H1 (cell line): Measurements from ENCODE around the gene QSOX1. TPM values are rescaled to one million over a fixed set of nuclear protein-coding genes. Genes with fewer than 3 reads are reported as not detected.

ENCODE experiments used
- CTCF ChIA-PET: fragments of 300-600 bp; sonication (Branson Sonifier 250); formaldehyde crosslinking; loops from one replicate; lab custom pipeline; 2021; ENCODE audit not compliant: partially characterized antibody; lab: Charles Lee
- POLR2A ChIA-PET: fragments of 300-600 bp; sonication (Branson Sonifier 250); formaldehyde crosslinking; loops from one replicate; lab custom pipeline; 2021; ENCODE audit warnings: inconsistent platforms; ENCODE audit not compliant: partially characterized antibody; lab: Charles Lee
- DNase-seq, 2 experiments: peaks; one replicate each; pipeline versions ENCODE4 v3.0.0 to v3.0.0-alpha.2; 2010 to 2022; ENCODE audit warnings: low spot score in 2 of 2, low read depth in 1 of 2, mixed read lengths in 1 of 2
- FAIRE-seq: peaks from 2 replicates; lab custom pipeline; 2011; peaks lifted over from hg19 to GRCh38; lab: Jason Lieb, UNC
- H2AFZ ChIP-seq: 2 replicates; pipeline ENCODE4 v1.8.1; 2012; ENCODE audit warnings: low read length, inconsistent platforms
- H2AK5ac ChIP-seq: 2 replicates; pipeline ENCODE4 v1.6.1; 2013; ENCODE audit warnings: low read depth, low read length
- H2BK120ac ChIP-seq: replicated peaks from 2 replicates; pipeline ENCODE3; 2013; ENCODE audit warnings: low read depth, low read length, inconsistent platforms
- H2BK12ac ChIP-seq: 2 replicates; pipeline ENCODE4 v1.6.1; 2013; ENCODE audit warnings: low read depth, low read length
- H2BK15ac ChIP-seq: 2 replicates; pipeline ENCODE4 v1.6.1; 2013; ENCODE audit warnings: low read length
- H2BK20ac ChIP-seq: 2 replicates; pipeline ENCODE4 v1.6.1; 2013; ENCODE audit warnings: low read length
- H2BK5ac ChIP-seq: 2 replicates; pipeline ENCODE4 v1.6.1; 2013; ENCODE audit warnings: low read depth, low read length
- H3K14ac ChIP-seq: 2 replicates; pipeline ENCODE4 v1.6.1; 2013; ENCODE audit warnings: inconsistent platforms; ENCODE audit not compliant: insufficient read length
- H3K18ac ChIP-seq: 2 replicates; pipeline ENCODE4 v1.6.1; 2013; ENCODE audit warnings: low read length; ENCODE audit errors: extremely low read depth
- H3K23ac ChIP-seq: 2 replicates; pipeline ENCODE4 v1.6.1; 2013; ENCODE audit warnings: inconsistent platforms; ENCODE audit not compliant: insufficient read length
- H3K23me2 ChIP-seq: 2 replicates; pipeline ENCODE4 v1.6.1; 2013; ENCODE audit warnings: low read depth, low read length
- H3K27ac ChIP-seq: 2 replicates; pipeline ENCODE4 v1.6.1; 2011; ENCODE audit warnings: low read depth, low read length, inconsistent platforms
- H3K27me3 ChIP-seq, 4 experiments: replicated peaks in 1 of 4; 1 replicate in 1 of 4; 2 replicates in 3 of 4; pipeline versions ENCODE4 v1.6.1 to v1.8.1; 2011 to 2013; ENCODE audit warnings: low read length in 3 of 4, mild to moderate bottlenecking in 3 of 4, inconsistent platforms in 2 of 4, mixed read lengths in 2 of 4, moderate library complexity in 1 of 4; ENCODE audit not compliant: control insufficient read depth in 3 of 4, insufficient read depth in 3 of 4; ENCODE audit errors: extremely low read depth in 1 of 4
- H3K36me3 ChIP-seq, 4 experiments: 2 replicates each; pipeline versions ENCODE4 v1.6.1 to v1.8.1; 2011 to 2013; ENCODE audit warnings: mild to moderate bottlenecking in 4 of 4, low read length in 3 of 4, moderate library complexity in 2 of 4, control low read depth in 1 of 4, inconsistent platforms in 1 of 4; ENCODE audit not compliant: insufficient read depth in 4 of 4, control insufficient read depth in 2 of 4
- H3K4ac ChIP-seq: replicated peaks from 2 replicates; pipeline ENCODE3; 2013; ENCODE audit warnings: low read length, low read depth, mixed read lengths, inconsistent platforms; ENCODE audit not compliant: insufficient read length
- H3K4me1 ChIP-seq, 4 experiments: replicated peaks in 1 of 4; 1 replicate in 1 of 4; 2 replicates in 3 of 4; pipeline versions ENCODE4 v1.6.1 to v1.8.1; 2011 to 2013; ENCODE audit warnings: low read length in 3 of 4, inconsistent platforms in 2 of 4, mixed read lengths in 1 of 4; ENCODE audit not compliant: insufficient read depth in 4 of 4, control insufficient read depth in 3 of 4
- H3K4me2 ChIP-seq, 2 experiments: 2 replicates each; pipeline versions ENCODE4 v1.6.1 to v1.8.1; 2011 to 2013; ENCODE audit warnings: low read depth in 2 of 2, low read length in 2 of 2, control low read depth in 1 of 2, inconsistent platforms in 1 of 2, mild to moderate bottlenecking in 1 of 2; ENCODE audit not compliant: insufficient read depth in 1 of 2
- H3K4me3 ChIP-seq, 4 experiments: fragments of 200-600, 300-600 bp in 1 of 4; sonication (generic), shearing (Covaris generic), sonication (Bioruptor Twin) in 1 of 4; 2 replicates each; pipeline versions ENCODE4 v1.5.1 to v1.8.1; 2011 to 2016; ENCODE audit warnings: low read length in 4 of 4, low read depth in 3 of 4, control low read depth in 2 of 4, inconsistent platforms in 2 of 4, mild to moderate bottlenecking in 2 of 4, mixed read lengths in 1 of 4, moderate library complexity in 1 of 4; ENCODE audit not compliant: insufficient read depth in 2 of 4; ENCODE audit errors: extremely low read depth in 1 of 4
- H3K56ac ChIP-seq: replicated peaks from 2 replicates; pipeline ENCODE3; 2013; ENCODE audit warnings: low read depth, mild to moderate bottlenecking, mixed read lengths, low read length, inconsistent platforms; ENCODE audit not compliant: insufficient read length
- H3K79me1 ChIP-seq: 2 replicates; pipeline ENCODE4 v1.6.1; 2013; ENCODE audit warnings: low read depth, low read length, control low read depth
- H3K79me2 ChIP-seq, 2 experiments: 2 replicates each; pipeline versions ENCODE4 v1.6.1 to v1.8.1; 2012 to 2013; ENCODE audit warnings: low read length in 2 of 2, mild to moderate bottlenecking in 2 of 2, inconsistent platforms in 1 of 2; ENCODE audit not compliant: insufficient read depth in 2 of 2, control insufficient read depth in 1 of 2
- H3K9ac ChIP-seq, 4 experiments: replicated peaks in 1 of 4; 1 replicate in 1 of 4; 2 replicates in 3 of 4; pipeline versions ENCODE4 v1.6.1 to v1.8.1; 2011 to 2013; ENCODE audit warnings: low read depth in 3 of 4, low read length in 3 of 4, control low read depth in 2 of 4, mild to moderate bottlenecking in 2 of 4, moderate library complexity in 2 of 4, inconsistent platforms in 1 of 4; ENCODE audit errors: extremely low read depth in 1 of 4
- H3K9me3 ChIP-seq, 2 experiments: 2 replicates each; pipeline versions ENCODE4 v1.6.1 to v1.8.1; 2012 to 2013; ENCODE audit warnings: mild to moderate bottlenecking in 2 of 2, moderate library complexity in 2 of 2, control low read depth in 1 of 2, inconsistent platforms in 1 of 2, low read depth in 1 of 2, low read length in 1 of 2, mixed read lengths in 1 of 2; ENCODE audit not compliant: insufficient read depth in 2 of 2
- H4K20me1 ChIP-seq, 2 experiments: replicated peaks in 1 of 2; 2 replicates each; pipeline versions ENCODE3 to v1.8.1; 2011 to 2013; ENCODE audit warnings: inconsistent platforms in 2 of 2, low read length in 2 of 2, mild to moderate bottlenecking in 1 of 2; ENCODE audit not compliant: insufficient read depth in 2 of 2, control insufficient read depth in 1 of 2
- H4K5ac ChIP-seq: 2 replicates; pipeline ENCODE4 v1.6.1; 2013; ENCODE audit warnings: low read length, low read depth, mixed read lengths, inconsistent platforms; ENCODE audit not compliant: insufficient read length
- H4K8ac ChIP-seq: 2 replicates; pipeline ENCODE4 v1.8.0; 2013; ENCODE audit warnings: mild to moderate bottlenecking, moderate library complexity, low read length, inconsistent platforms; ENCODE audit not compliant: insufficient read depth; ENCODE audit errors: extremely low read depth
- H4K91ac ChIP-seq: replicated peaks from 2 replicates; pipeline ENCODE3; 2013; ENCODE audit warnings: low read length, mixed read lengths, inconsistent platforms; ENCODE audit not compliant: insufficient read length
- BCL11A ChIP-seq, 2 experiments: IDR thresholded peaks; one replicate each; pipeline ENCODE4 v1.6.1; 2011; ENCODE audit warnings: low read depth in 2 of 2, low read length in 2 of 2, mild to moderate bottlenecking in 2 of 2
- CBX5 ChIP-seq: fragments of 300-800, 300-1000 bp; sonication (generic); IDR thresholded peaks from 2 replicates; pipeline ENCODE4 v1.7.1; 2016; ENCODE audit warnings: antibody characterized with exemption, low read length, low read depth
- CBX8 ChIP-seq: fragments of 300-800, 300-1000 bp; sonication (generic); IDR thresholded peaks from 2 replicates; pipeline ENCODE4 v1.7.1; 2016; ENCODE audit warnings: low read depth, low read length, borderline replicate concordance
- CHD2 ChIP-seq: IDR thresholded peaks from 2 replicates; pipeline ENCODE4 v1.6.1; 2012; ENCODE audit warnings: low read length, improper control_type of control experiment
- CREB1 ChIP-seq: IDR thresholded peaks from 2 replicates; pipeline ENCODE4 v1.6.1; 2012; ENCODE audit warnings: inconsistent platforms
- GABPA ChIP-seq: IDR thresholded peaks from 2 replicates; pipeline ENCODE4 v1.6.1; 2011; ENCODE audit warnings: mild to moderate bottlenecking, low read length, moderate library complexity, borderline replicate concordance; ENCODE audit not compliant: insufficient read depth
- HDAC2 ChIP-seq, 2 experiments: fragments of 300-600 bp in 1 of 2; sonication (generic) in 1 of 2; IDR thresholded peaks; 2 replicates each; pipeline ENCODE4 v1.6.1; 2011 to 2012; ENCODE audit warnings: low read depth in 2 of 2, low read length in 2 of 2, mild to moderate bottlenecking in 2 of 2, moderate library complexity in 2 of 2, borderline replicate concordance in 1 of 2, inconsistent platforms in 1 of 2
- SIN3A ChIP-seq, 2 experiments: IDR thresholded peaks in 1 of 2; conservative IDR thresholded peaks in 1 of 2; 2 replicates each; pipeline ENCODE4 v1.6.1; 2011 to 2012; ENCODE audit warnings: low read length in 2 of 2, improper control_type of control experiment in 1 of 2, low read depth in 1 of 2, mild to moderate bottlenecking in 1 of 2
- WGBS, 2 experiments: shearing (Covaris generic) in 1 of 2; methylation state at CpG; one replicate each; pipeline versions ENCODE4 v1.1.6 to v1.1.7; 2013 to 2015; ENCODE audit warnings: low lambda C conversion rate in 2 of 2, mixed read lengths in 2 of 2, inconsistent platforms in 1 of 2, low coverage in 1 of 2, missing lambda C conversion rate in 1 of 2; ENCODE audit not compliant: insufficient replicate concordance in 2 of 2, insufficient coverage in 1 of 2, insufficient read length in 1 of 2; ENCODE audit errors: extremely low coverage in 1 of 2, missing lambda C conversion rate in 1 of 2; 5-methylcytosine and 5-hydroxymethylcytosine counted together
- polyA plus RNA-seq, 7 experiments: library from polyadenylated mRNA; depleted of rRNA in 3 of 7; stranded (reverse) in 5 of 7; unstranded in 2 of 7; fragments of >200 nt in 5 of 7; fragments of 200-250 nt in 2 of 7; gene quantifications; 1 replicate in 5 of 7; 2 replicates in 1 of 7; 4 replicates in 1 of 7; pipeline versions ENCODE4 v1.2.1 to v1.2.3, GENCODE V29; 2011 to 2013; ENCODE audit warnings: missing spikeins in 2 of 7, mixed read lengths in 2 of 7
- total RNA-seq: library from RNA; stranded (reverse); fragmentation: NEBNext Ultra II Directional; extraction: Animal tissue kit (Norgen Biotek cat#: 25700); gene quantifications from 2 replicates; pipeline ENCODE4 v1.2.1, GENCODE V29; 2021
- TF ChIP-seq, protein P1 (sequence below): IDR thresholded peaks from 2 replicates; pipeline ENCODE4 v1.6.1; 2011; ENCODE audit warnings: low read length, improper control_type of control experiment

QSOX1 gene
- total and polyA plus RNA-seq, 2 of the 8 experiments (the other 6 are each of a cell fraction or from before 2014, with no cell fraction given): 97.7 to 123 TPM

DNA sequence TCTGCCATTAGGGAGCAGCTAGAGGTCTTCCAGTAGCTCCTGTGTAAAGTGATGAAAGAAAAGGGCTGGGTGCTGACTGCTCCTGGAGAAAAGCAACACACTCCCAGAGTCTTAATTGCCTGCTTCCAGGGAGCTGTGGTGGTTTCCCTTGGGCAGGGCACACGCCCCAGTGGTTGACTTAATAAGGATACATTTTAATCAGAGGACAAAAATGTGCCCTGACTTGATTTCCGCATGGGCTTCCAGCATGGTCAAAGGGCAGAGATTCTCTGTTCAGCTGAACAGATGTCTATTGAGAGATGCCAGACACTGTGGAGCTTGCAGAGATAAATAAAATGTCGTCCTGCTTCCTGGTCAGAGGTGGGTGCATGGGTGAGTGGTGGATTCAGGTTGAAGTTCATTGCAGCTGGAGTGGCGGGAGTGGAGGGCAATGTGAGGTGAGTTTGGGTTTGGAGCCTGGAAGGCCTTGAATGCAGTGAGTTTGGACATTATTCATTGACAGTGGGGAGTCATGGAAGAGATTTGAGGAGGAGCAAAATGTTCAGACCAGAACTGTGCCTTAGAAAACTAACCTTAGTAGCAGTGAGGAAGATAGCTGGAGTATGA is 16.0 kb downstream of the QSOX1 start:
- H4K20me1 ChIP-seq: peaks cover 4 to 14% of the 10 kb centered on the region in 2 experiments
- no peak overlapping the region for H3K23ac ChIP-seq
- H2BK20ac ChIP-seq: no peak overlapping the region
- H3K4me2 ChIP-seq: no peak overlapping the region
- H4K8ac ChIP-seq: no peak overlapping the region; the same call in 1 of the 2 replicates
- H3K27ac ChIP-seq: no peak overlapping the region
- DNase-seq: no peak
- H2BK5ac ChIP-seq: no peak overlapping the region
- no peak overlapping the region for H2BK120ac ChIP-seq
- H3K79me1 ChIP-seq: peaks cover 9% of the 10 kb centered on the region
- FAIRE-seq: no peak
- H3K56ac ChIP-seq: no peak overlapping the region
- no peak overlapping the region for H4K5ac ChIP-seq
- no peak overlapping the region for H4K91ac ChIP-seq
- no peak overlapping the region for H3K4me3 ChIP-seq
- no peak for TF ChIP-seq GABPA
- TF ChIP-seq CBX5: no peak
- TF ChIP-seq, protein P1, sequence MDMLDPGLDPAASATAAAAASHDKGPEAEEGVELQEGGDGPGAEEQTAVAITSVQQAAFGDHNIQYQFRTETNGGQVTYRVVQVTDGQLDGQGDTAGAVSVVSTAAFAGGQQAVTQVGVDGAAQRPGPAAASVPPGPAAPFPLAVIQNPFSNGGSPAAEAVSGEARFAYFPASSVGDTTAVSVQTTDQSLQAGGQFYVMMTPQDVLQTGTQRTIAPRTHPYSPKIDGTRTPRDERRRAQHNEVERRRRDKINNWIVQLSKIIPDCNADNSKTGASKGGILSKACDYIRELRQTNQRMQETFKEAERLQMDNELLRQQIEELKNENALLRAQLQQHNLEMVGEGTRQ: no peak
- TF ChIP-seq BCL11A (IDR thresholded peaks at IDR 0.05; ENCODE audit: low read depth in 2 of 2, low read length in 2 of 2): no peak
- TF ChIP-seq CREB1: no peak
- no peak for TF ChIP-seq CBX8
- no peak for TF ChIP-seq HDAC2 (IDR thresholded peaks at IDR 0.05; ENCODE audit: borderline replicate concordance in 1 of 2, low read depth in 2 of 2, low read length in 2 of 2)
- no peak for TF ChIP-seq CHD2
- TF ChIP-seq SIN3A (conservative IDR thresholded peaks at IDR 0.05 in 1 of 2, IDR thresholded peaks at IDR 0.05 in 1 of 2; ENCODE audit: low read depth in 1 of 2, low read length in 2 of 2): no peak
- no peaks in the 10 kb centered on the region for H3K79me2 ChIP-seq
- WGBS, 2 experiments: 76% methylated on average over 4 of the region's 4 CpGs; no CpG with 5 or more reads in 1 of the 2 experiments
- no peak overlapping the region for H2BK12ac ChIP-seq
- H3K36me3 ChIP-seq: no peaks in the 10 kb centered on the region; a peak in 2 of 8 replicates
- POLR2A ChIA-PET: interaction anchor here (7.1 kb wide), 1 partner anchor 15 kb away, joined by 36 read pairs; the partner anchor contains the start of gene QSOX1
- no peak overlapping the region for H2AK5ac ChIP-seq
- H3K9ac ChIP-seq: no peak overlapping the region
- no peak overlapping the region for H3K4ac ChIP-seq
- peaks cover 6 to 19% (median 13%) of the 10 kb centered on the region in 4 experiments for H3K4me1 ChIP-seq
- no peak overlapping the region for H3K14ac ChIP-seq
- no peak overlapping the region for H3K18ac ChIP-seq
- H3K23me2 ChIP-seq: no peaks in the 10 kb centered on the region
- no peaks in the 10 kb centered on the region for H3K9me3 ChIP-seq
- no peak overlapping the region for H2AFZ ChIP-seq
- no peak overlapping the region for H2BK15ac ChIP-seq
- no peaks in the 10 kb centered on the region for H3K27me3 ChIP-seq
- CTCF ChIA-PET: interaction anchor here (0.6 to 11.7 kb wide), 10 partner anchors 12 to 326 kb away, joined by 3 to 307 read pairs (median 3); partner anchors contain the start of gene QSOX1
